Measurements from ENCODE around the gene HNRNPL. TPM values are rescaled to one million over a fixed set of nuclear protein-coding genes. Genes with fewer than 3 reads are reported as not detected.

HNRNPL gene
- total and polyA plus RNA-seq, 9 of the 15 experiments (the other 6 are each of a cell fraction or from before 2014, with no cell fraction given), result 39.5 to 610 (median 299) TPM

DNA sequence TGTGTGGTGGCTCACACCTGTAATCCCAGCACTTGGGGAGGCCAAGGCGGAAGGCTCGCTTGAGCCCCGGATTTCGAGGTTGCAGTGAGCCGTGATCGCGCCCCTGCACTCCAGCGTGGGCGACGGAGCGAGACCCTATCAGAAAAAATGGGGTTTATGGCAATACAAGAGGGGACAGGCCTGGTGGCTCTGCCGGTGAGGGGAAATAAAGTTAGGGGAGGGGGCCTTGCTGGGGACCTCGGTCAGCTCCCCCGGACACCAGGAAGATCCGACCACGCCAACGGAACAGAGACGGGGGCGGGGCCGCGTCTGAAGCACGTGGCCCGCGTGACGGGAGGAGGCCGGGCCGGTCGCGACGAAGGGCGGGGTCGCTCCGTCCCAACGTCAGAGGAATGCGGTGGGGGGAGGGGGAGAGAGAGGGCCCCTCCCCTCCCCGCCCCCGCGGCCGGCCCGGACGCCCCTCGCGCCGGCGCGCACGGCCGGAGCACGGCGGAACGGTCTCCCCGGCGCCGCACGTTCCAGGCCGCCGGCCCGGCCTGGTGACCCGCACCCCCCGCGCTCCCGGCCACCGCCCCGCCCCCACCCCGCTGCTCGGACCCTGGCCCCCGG lies 1.9 kb upstream of the HNRNPL start:
- H3K4me2 ChIP-seq (ENCODE audit: insufficient read depth, low read length), result peak overlapping the region; percentile 99
- BruUV-seq (replicated peaks), result no TSS peak
- no peaks in the 10 kb centered on the region for H3K9me3 ChIP-seq (replicated peaks; ENCODE audit: control insufficient read depth, insufficient read depth, low read depth, low read length)
- FAIRE-seq (peak; percentile 19), ATAC-seq (peak; percentile 43), DNase-seq (ENCODE audit: extremely low read depth in 1 of 4, low spot score in 3 of 4) (peak; percentile 88 to 97 (median 92))
- peak overlapping the region; percentile 80 for H3K4me3 ChIP-seq
- peak overlapping the region; percentile 93 to 97 for H3K9ac ChIP-seq (ENCODE audit: insufficient read depth in 1 of 2, low read depth in 2 of 2, low read length in 2 of 2)
- intact Hi-C loops (cut with micrococcal nuclease) (loop anchor here (2.0 kb wide), 1 partner anchor 35 kb away; no protein-coding TSS in a partner anchor), in situ Hi-C loops (cut with MboI) (no loop called here)
- whole genome bisulfite sequencing (ENCODE audit: insufficient coverage, low coverage, missing lambda C conversion rate), result 0% methylated on average over 24 of the region's 67 CpGs
- H3K27ac ChIP-seq (ENCODE audit: extremely low read depth, low read depth, low read length), result peak overlapping the region; percentile 96
- CTCF ChIA-PET (ENCODE audit: low intra/inter-chr PET ratio), result interaction anchor here (1.0 kb wide), 1 partner anchor 79 kb away, joined by 3 read pairs; the partner anchor contains the start of genes MRPS12 and SARS2
- H2AFZ ChIP-seq (ENCODE audit: low read depth, low read length), result peak overlapping the region; percentile 48
- POLR2A ChIA-PET, result interaction anchor here (0.7 to 6.0 kb wide), 5 partner anchors 9 to 20 kb away, joined by 3 to 58 read pairs (median 4); partner anchors contain the start of gene ECH1
- H3K36me3 ChIP-seq (ENCODE audit: control insufficient read depth, insufficient read depth, low read length), result peaks cover 23% of the 10 kb centered on the region
- H4K20me1 ChIP-seq (replicated peaks; ENCODE audit: control insufficient read depth, insufficient read depth, low read length), result peaks cover 5% of the 10 kb centered on the region
- no peaks in the 10 kb centered on the region for H3K9me1 ChIP-seq (ENCODE audit: control insufficient read depth, insufficient read depth, low read length)
- no peaks in the 10 kb centered on the region for H3K27me3 ChIP-seq (ENCODE audit: control insufficient read depth in 2 of 2, insufficient read depth in 2 of 2, low read length in 2 of 2)
- H3K4me1 ChIP-seq (replicated peaks in 1 of 2; ENCODE audit: control insufficient read depth in 2 of 2, insufficient read depth in 2 of 2, low read length in 2 of 2), result peaks cover 16 to 51% of the 10 kb centered on the region in 2 experiments; a peak in 4 of 5 replicates
- peaks cover 40% of the 10 kb centered on the region for H3K79me2 ChIP-seq (ENCODE audit: control insufficient read depth, insufficient read depth, low read length)
- TF ChIP-seq ZNF512 (tag; IDR thresholded peaks at IDR 0.05), result no peak
- no peak for TF ChIP-seq HDAC8 (tag; IDR thresholded peaks at IDR 0.05)
- no peak for TF ChIP-seq TFAM (CRISPR knock-in tag; conservative IDR thresholded peaks at IDR 0.05)
- no peak for TF ChIP-seq ZNF134 (CRISPR knock-in tag; conservative IDR thresholded peaks at IDR 0.05)
- no peak for TF ChIP-seq PHB (CRISPR knock-in tag; IDR thresholded peaks at IDR 0.05)
- TF ChIP-seq SMARCE1 (IDR thresholded peaks at IDR 0.05), result 0 out of 2 replicates have a peak, but pooled peaks have one; percentile 42
- no peak for TF ChIP-seq EZH2 (IDR thresholded peaks at IDR 0.05; ENCODE audit: borderline replicate concordance, low read depth, low read length)
- no peak for TF ChIP-seq CAMTA2 (CRISPR knock-in tag; conservative IDR thresholded peaks at IDR 0.05)
- peak; percentile 80 for TF ChIP-seq ATF1 (CRISPR knock-in tag; IDR thresholded peaks at IDR 0.05)
- TF ChIP-seq ATF1 (tag; IDR thresholded peaks at IDR 0.05), result peak; percentile 92
- TF ChIP-seq LARP7 (IDR thresholded peaks at IDR 0.05), result no peak
- no peak for TF ChIP-seq PHF21A (IDR thresholded peaks at IDR 0.05; ENCODE audit: borderline replicate concordance, low read depth)
- TF ChIP-seq DDX20 (tag; IDR thresholded peaks at IDR 0.05; ENCODE audit: low read depth), result no peak
- TF ChIP-seq SMARCB1 (IDR thresholded peaks at IDR 0.05; ENCODE audit: insufficient read length, low read depth), result no peak
- no peak for TF ChIP-seq MAFK (IDR thresholded peaks at IDR 0.05; ENCODE audit: low read length)
- TF ChIP-seq ZNF282 (CRISPR knock-in tag; IDR thresholded peaks at IDR 0.05), result no peak
- TF ChIP-seq, protein P1, sequence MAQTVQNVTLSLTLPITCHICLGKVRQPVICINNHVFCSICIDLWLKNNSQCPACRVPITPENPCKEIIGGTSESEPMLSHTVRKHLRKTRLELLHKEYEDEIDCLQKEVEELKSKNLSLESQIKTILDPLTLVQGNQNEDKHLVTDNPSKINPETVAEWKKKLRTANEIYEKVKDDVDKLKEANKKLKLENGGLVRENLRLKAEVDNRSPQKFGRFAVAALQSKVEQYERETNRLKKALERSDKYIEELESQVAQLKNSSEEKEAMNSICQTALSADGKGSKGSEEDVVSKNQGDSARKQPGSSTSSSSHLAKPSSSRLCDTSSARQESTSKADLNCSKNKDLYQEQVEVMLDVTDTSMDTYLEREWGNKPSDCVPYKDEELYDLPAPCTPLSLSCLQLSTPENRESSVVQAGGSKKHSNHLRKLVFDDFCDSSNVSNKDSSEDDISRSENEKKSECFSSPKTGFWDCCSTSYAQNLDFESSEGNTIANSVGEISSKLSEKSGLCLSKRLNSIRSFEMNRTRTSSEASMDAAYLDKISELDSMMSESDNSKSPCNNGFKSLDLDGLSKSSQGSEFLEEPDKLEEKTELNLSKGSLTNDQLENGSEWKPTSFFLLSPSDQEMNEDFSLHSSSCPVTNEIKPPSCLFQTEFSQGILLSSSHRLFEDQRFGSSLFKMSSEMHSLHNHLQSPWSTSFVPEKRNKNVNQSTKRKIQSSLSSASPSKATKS (CRISPR knock-in tag; IDR thresholded peaks at IDR 0.05), result no peak
- TF ChIP-seq PCBP1 (IDR thresholded peaks at IDR 0.05; ENCODE audit: low read depth, low read length, poor library complexity, severe bottlenecking), result peak; percentile 63
- TF ChIP-seq PCBP2 (IDR thresholded peaks at IDR 0.05; ENCODE audit: low read depth, low read length, poor library complexity, severe bottlenecking), result no peak
- no peak for TF ChIP-seq JUNB (CRISPR knock-in tag; conservative IDR thresholded peaks at IDR 0.05)
- TF ChIP-seq U2AF1 (optimal IDR thresholded peaks at IDR 0.05; ENCODE audit: low read depth, low read length), result no peak
- peak; percentile 48 for TF ChIP-seq BRD9 (IDR thresholded peaks at IDR 0.05; ENCODE audit: low read depth, partially characterized antibody)
